GM19463 (cell line): ENCODE results near the gene POC1A.
"Not testable (repeated sequence)": the region's sequence is repeated elsewhere in the genome, so short reads cannot be mapped to it uniquely, and the experiment has no call there.

Experiments
- ATAC-seq: cut with Tn5 transposase; IDR thresholded peaks from one replicate; pipeline ENCODE4 v1.9.1; 2021; ENCODE audit warnings: mild to moderate bottlenecking, moderate library complexity; ENCODE audit not compliant: unreplicated experiment

Gene POC1A

GRCh38 chr3:52153389-52154096 lies 680 bp downstream of the POC1A start:
- ATAC-seq, result no peak

GRCh38 chr3:52151991-52152390 lies 2.2 kb downstream of the POC1A start:
- ATAC-seq, result not testable (repeated sequence)

GRCh38 chr3:52150860-52151259 lies 3.4 kb downstream of the POC1A start:
- ATAC-seq, result no peak

- ATAC-seq, result no peak
Observed at GRCh38 chr3:52150357-52150756, 3.9 kb downstream of the POC1A start.

GRCh38 chr3:52149726-52150125 lies 4.5 kb downstream of the POC1A start:
- no peak for ATAC-seq

GRCh38 chr3:52149021-52149420 lies 5.2 kb downstream of the POC1A start:
- no peak for ATAC-seq

GRCh38 chr3:52147804-52148203 lies 6.4 kb downstream of the POC1A start:
- ATAC-seq, result no peak

- no peak for ATAC-seq
Observed at GRCh38 chr3:52146811-52147210, 7.4 kb downstream of the POC1A start.

GRCh38 chr3:52146189-52146588 lies 8.0 kb downstream of the POC1A start:
- ATAC-seq, result no peak

- ATAC-seq, result no peak
Observed at GRCh38 chr3:52145736-52146110, 8.5 kb downstream of the POC1A start.

- ATAC-seq, result no peak
Observed at GRCh38 chr3:52144796-52145735, 9.2 kb downstream of the POC1A start.

GRCh38 chr3:52144034-52144795 lies 10.0 kb downstream of the POC1A start:
- peak; percentile 56 for ATAC-seq

- ATAC-seq, result no peak
Observed at GRCh38 chr3:52143616-52144015, 10.6 kb downstream of the POC1A start.

GRCh38 chr3:52143156-52143555 lies 11.1 kb downstream of the POC1A start:
- ATAC-seq, result no peak

GRCh38 chr3:52141751-52142150 lies 12.5 kb downstream of the POC1A start:
- ATAC-seq, result no peak

GRCh38 chr3:52140769-52141168 lies 13.5 kb downstream of the POC1A start:
- no peak for ATAC-seq

GRCh38 chr3:52140000-52140399 lies 14.2 kb downstream of the POC1A start:
- ATAC-seq, result no peak

GRCh38 chr3:52137311-52137710 lies 16.9 kb downstream of the POC1A start:
- ATAC-seq, result no peak

GRCh38 chr3:52136513-52136912 lies 17.7 kb downstream of the POC1A start:
- ATAC-seq, result no peak

- no peak for ATAC-seq
Observed at GRCh38 chr3:52135332-52135731, 18.9 kb downstream of the POC1A start.

- no peak for ATAC-seq
Observed at GRCh38 chr3:52134761-52135160, 19.5 kb downstream of the POC1A start.
